C1 segment of cervical spinal cord (tissue), 14 donors: ENCODE data around the gene ERAP2.
"Not testable (repeated sequence)": the region's sequence is repeated elsewhere in the genome, so short reads cannot be mapped to it uniquely, and the experiment has no call there.

Source experiments
- DNase-seq, 14 donors: peaks; one replicate each; lab custom pipeline; 2025; lab: John Stamatoyannopoulos, UW

ERAP2 gene

GRCh38 chr5:96901384-96901783 lies 25.1 kb downstream of the ERAP2 start:
- DNase-seq, result no peak

GRCh38 chr5:96901841-96902240 lies 25.5 kb downstream of the ERAP2 start:
- DNase-seq, result no peak

GRCh38 chr5:96902876-96903275 lies 26.6 kb downstream of the ERAP2 start:
- DNase-seq, result no peak

- no peak for DNase-seq
Measured at GRCh38 chr5:96903300-96903699, 27.0 kb downstream of the ERAP2 start.

GRCh38 chr5:96904054-96904931 lies 28.0 kb downstream of the ERAP2 start:
- DNase-seq, result no peak

- DNase-seq, result no peak
Measured at GRCh38 chr5:96905864-96906263, 29.6 kb downstream of the ERAP2 start.

GRCh38 chr5:96909003-96909402 lies 32.7 kb downstream of the ERAP2 start:
- DNase-seq, result no peak

GRCh38 chr5:96909435-96909834 lies 33.1 kb downstream of the ERAP2 start:
- DNase-seq, result no peak

GRCh38 chr5:96911139-96911538 lies 34.8 kb downstream of the ERAP2 start:
- no peak for DNase-seq

GRCh38 chr5:96913233-96913632 lies 36.9 kb downstream of the ERAP2 start:
- DNase-seq, result no peak

- no peak for DNase-seq
Measured at GRCh38 chr5:96919754-96920197, 43.5 kb downstream of the ERAP2 start.

GRCh38 chr5:96920744-96921355 lies 44.5 kb downstream of the ERAP2 start:
- DNase-seq, result no peak

GRCh38 chr5:96922499-96923244 lies 46.4 kb downstream of the ERAP2 start:
- DNase-seq, result no peak

GRCh38 chr5:96924016-96924443 lies 47.7 kb downstream of the ERAP2 start:
- peak in 1 of 14 donors; percentile 71 for DNase-seq

- DNase-seq, result no peak
Measured at GRCh38 chr5:96926276-96926675, 50.0 kb downstream of the ERAP2 start.

GRCh38 chr5:96927008-96927407 lies 50.7 kb downstream of the ERAP2 start:
- no peak for DNase-seq

- no peak for DNase-seq
Measured at GRCh38 chr5:96928931-96929708, 52.8 kb downstream of the ERAP2 start.

- DNase-seq, result no peak
Measured at GRCh38 chr5:96930058-96930457, 53.8 kb downstream of the ERAP2 start.

- DNase-seq, result no peak
Measured at GRCh38 chr5:96930589-96930988, 54.3 kb downstream of the ERAP2 start.

GRCh38 chr5:96931037-96931436 lies 54.7 kb downstream of the ERAP2 start:
- not testable (repeated sequence) for DNase-seq

GRCh38 chr5:96931605-96932004 lies 55.3 kb downstream of the ERAP2 start:
- no peak for DNase-seq
